Stimulated activated naive CD8-positive, alpha-beta T cell treated with anti-CD3 and anti-CD28 coated beads, Interleukin-15, amount 100 ng/mL, for 72 hours (primary cell): ENCODE results near the gene MRTO4.
"Not testable (repeated sequence)": the region's sequence is repeated elsewhere in the genome, so short reads cannot be mapped to it uniquely, and the experiment has no call there.

Experiments
- ATAC-seq: fragments of 150-1000 bp; cut with Tn5 transposase; 2 replicates; pipeline ENCODE4 v1.10.0; 2021; ENCODE audit warnings: mild to moderate bottlenecking, moderate library complexity
- DNase-seq, 2 donors: peaks; one replicate each; pipeline ENCODE4 v3.0.0; 2021 to 2022
- H3K27ac Mint-ChIP-seq, 2 donors: one replicate each; pipeline ENCODE4 v1.8.0; 2022; ENCODE audit warnings: mild to moderate bottlenecking in 2 of 2, mixed read lengths in 2 of 2, moderate library complexity in 2 of 2
- H3K27me3 Mint-ChIP-seq: one replicate; pipeline ENCODE4 v1.8.0; 2022; ENCODE audit warnings: mixed read lengths
- H3K4me1 Mint-ChIP-seq: one replicate; pipeline ENCODE4 v1.8.0; 2022; ENCODE audit warnings: mild to moderate bottlenecking, mixed read lengths
- H3K4me3 Mint-ChIP-seq, 2 donors: one replicate each; pipeline ENCODE4 v1.8.0; 2022; ENCODE audit warnings: mild to moderate bottlenecking in 2 of 2, mixed read lengths in 2 of 2, moderate library complexity in 1 of 2
- H3K9me3 Mint-ChIP-seq, 2 donors: one replicate each; pipeline ENCODE4 v1.8.0; 2022; ENCODE audit warnings: mixed read lengths in 2 of 2

Gene MRTO4

GRCh38 chr1:19216585-19216984, 35.0 kb upstream of the MRTO4 start:
- not testable (repeated sequence) for DNase-seq, H3K27me3 Mint-ChIP-seq, ATAC-seq, H3K4me3 Mint-ChIP-seq, H3K9me3 Mint-ChIP-seq
- Mint-ChIP-seq H3K27ac (peak overlapping the region; percentile 13 to 73), H3K4me1 (peaks cover 48% of the 10 kb centered on the region)

- DNase-seq, result no peak
- Mint-ChIP-seq H3K27me3 (no peaks in the 10 kb centered on the region), H3K4me1 (peaks cover 20% of the 10 kb centered on the region), H3K9me3 (no peaks in the 10 kb centered on the region), H3K27ac (no peak overlapping the region), H3K4me3 (no peak overlapping the region)
- ATAC-seq, result no peak
These were observed 32.2 kb upstream of the MRTO4 start for GRCh38 chr1:19219451-19219850.

GRCh38 chr1:19220080-19220846, 31.3 kb upstream of the MRTO4 start:
- Mint-ChIP-seq H3K9me3 (no peaks in the 10 kb centered on the region), H3K4me3 (no peak overlapping the region), H3K27ac (peak overlapping the region; percentile 72 to 86), H3K27me3 (no peaks in the 10 kb centered on the region), H3K4me1 (peaks cover 16% of the 10 kb centered on the region)
- DNase-seq (no peak), ATAC-seq (no peak)

GRCh38 chr1:19220991-19221390, 30.6 kb upstream of the MRTO4 start:
- H3K9me3 Mint-ChIP-seq, result no peaks in the 10 kb centered on the region
- H3K27ac Mint-ChIP-seq, result no peak overlapping the region
- H3K4me1 Mint-ChIP-seq, result peaks cover 12% of the 10 kb centered on the region
- H3K27me3 Mint-ChIP-seq, result no peaks in the 10 kb centered on the region
- ATAC-seq (no peak), DNase-seq (no peak)
- H3K4me3 Mint-ChIP-seq, result no peak overlapping the region

- Mint-ChIP-seq H3K27ac (no peak overlapping the region), H3K4me1 (peaks cover 12% of the 10 kb centered on the region)
These were observed 29.0 kb upstream of the MRTO4 start for GRCh38 chr1:19222573-19222972.

GRCh38 chr1:19222979-19223824, 28.4 kb upstream of the MRTO4 start:
- no peaks in the 10 kb centered on the region for H3K9me3 Mint-ChIP-seq
- ATAC-seq (no peak), DNase-seq (no peak)
- H3K27me3 Mint-ChIP-seq, result no peaks in the 10 kb centered on the region
- no peak overlapping the region for H3K27ac Mint-ChIP-seq
- peaks cover 12% of the 10 kb centered on the region for H3K4me1 Mint-ChIP-seq
- no peak overlapping the region for H3K4me3 Mint-ChIP-seq

More at GRCh38 chr1:19222573-19222972, 29.0 kb upstream of the MRTO4 start:
- H3K9me3 Mint-ChIP-seq, result no peaks in the 10 kb centered on the region
- no peak for DNase-seq
- no peaks in the 10 kb centered on the region for H3K27me3 Mint-ChIP-seq
- no peak for ATAC-seq
- H3K4me3 Mint-ChIP-seq, result no peak overlapping the region

GRCh38 chr1:19229229-19229628, 22.4 kb upstream of the MRTO4 start:
- Mint-ChIP-seq H3K4me3 (no peak overlapping the region), H3K27ac (no peak overlapping the region), H3K4me1 (no peaks in the 10 kb centered on the region), H3K9me3 (no peaks in the 10 kb centered on the region), H3K27me3 (no peaks in the 10 kb centered on the region)
- ATAC-seq (no peak), DNase-seq (no peak)

- H3K4me3 Mint-ChIP-seq, result no peak overlapping the region
- no peaks in the 10 kb centered on the region for H3K4me1 Mint-ChIP-seq
- H3K9me3 Mint-ChIP-seq, result no peaks in the 10 kb centered on the region
- no peaks in the 10 kb centered on the region for H3K27me3 Mint-ChIP-seq
- peak overlapping the region in 1 of 2 donors; percentile 48 for H3K27ac Mint-ChIP-seq
- no peak for DNase-seq
- ATAC-seq, result no peak
These were observed 21.7 kb upstream of the MRTO4 start for GRCh38 chr1:19229828-19230325.

GRCh38 chr1:19231736-19232523, 19.7 kb upstream of the MRTO4 start:
- not testable (repeated sequence) for H3K27me3 Mint-ChIP-seq, H3K27ac Mint-ChIP-seq, ATAC-seq, H3K4me1 Mint-ChIP-seq, H3K4me3 Mint-ChIP-seq, H3K9me3 Mint-ChIP-seq, DNase-seq

GRCh38 chr1:19232524-19232846, 19.1 kb upstream of the MRTO4 start:
- DNase-seq, result no peak
- Mint-ChIP-seq H3K27me3 (no peaks in the 10 kb centered on the region), H3K4me3 (no peak overlapping the region), H3K27ac (no peak overlapping the region), H3K9me3 (no peaks in the 10 kb centered on the region), H3K4me1 (no peaks in the 10 kb centered on the region)
- ATAC-seq, result no peak

- Mint-ChIP-seq H3K27ac (peak overlapping the region; percentile 19 to 40), H3K4me3 (no peak overlapping the region), H3K9me3 (no peaks in the 10 kb centered on the region), H3K27me3 (no peaks in the 10 kb centered on the region), H3K4me1 (no peaks in the 10 kb centered on the region)
- DNase-seq (no peak), ATAC-seq (no peak)
These were observed 17.4 kb upstream of the MRTO4 start for GRCh38 chr1:19234224-19234623.

- no peak for ATAC-seq
- no peaks in the 10 kb centered on the region for H3K9me3 Mint-ChIP-seq
- H3K27me3 Mint-ChIP-seq, result no peaks in the 10 kb centered on the region
- H3K27ac Mint-ChIP-seq, result no peak overlapping the region
- no peak for DNase-seq
- no peak overlapping the region for H3K4me3 Mint-ChIP-seq
- H3K4me1 Mint-ChIP-seq, result no peaks in the 10 kb centered on the region
These were observed 11.7 kb upstream of the MRTO4 start for GRCh38 chr1:19239876-19240275.

- ATAC-seq (peak; percentile 89), DNase-seq (peak; percentile 67 to 68)
- H3K4me3 Mint-ChIP-seq, result no peak overlapping the region
These were observed 10.7 kb upstream of the MRTO4 start for GRCh38 chr1:19240673-19241538.

GRCh38 chr1:19250629-19251304, 838 bp upstream of the MRTO4 start:
- Mint-ChIP-seq H3K27me3 (no peaks in the 10 kb centered on the region), H3K9me3 (no peaks in the 10 kb centered on the region), H3K27ac (peak overlapping the region; percentile 93 to 100), H3K4me1 (peaks cover 42% of the 10 kb centered on the region), H3K4me3 (peak overlapping the region; percentile 93 to 99)
- DNase-seq, result peak in 1 of 2 donors; percentile 16
- ATAC-seq, result no peak

More at GRCh38 chr1:19240673-19241538, 10.7 kb upstream of the MRTO4 start:
- Mint-ChIP-seq H3K27ac (peak overlapping the region in 1 of 2 donors; percentile 30), H3K4me1 (no peaks in the 10 kb centered on the region), H3K27me3 (no peaks in the 10 kb centered on the region), H3K9me3 (no peaks in the 10 kb centered on the region)
